ENCODE measurements around the gene BEAN1. TPM values are rescaled to one million over a fixed set of nuclear protein-coding genes. Genes with fewer than 3 reads are reported as not detected.

Gene BEAN1
- total RNA-seq, 1 donor from 2014 or later: not detected

GRCh38 chr16:66428682-66429251 is 1.7 kb downstream of the BEAN1 start:
- Mint-ChIP-seq H3K27me3 (peaks cover 83% of the 10 kb centered on the region), H3K9me3 (ENCODE audit: low read depth) (no peaks in the 10 kb centered on the region), H3K4me3 (ENCODE audit: low read depth) (peak overlapping the region; percentile 46)

GRCh38 chr16:66429290-66429962 is 2.3 kb downstream of the BEAN1 start:
- DNase-seq (ENCODE audit: low spot score, unreplicated experiment): no peak
- Mint-ChIP-seq H3K4me3 (ENCODE audit: low read depth) (no peak overlapping the region), H3K27me3 (peaks cover 77% of the 10 kb centered on the region)

More at GRCh38 chr16:66428682-66429251, 1.7 kb downstream of the BEAN1 start:
- no peaks in the 10 kb centered on the region for H3K36me3 Mint-ChIP-seq (ENCODE audit: insufficient read depth)
- no peak overlapping the region for H3K27ac Mint-ChIP-seq
- DNase-seq (ENCODE audit: low spot score, unreplicated experiment): no peak
- peaks cover 2% of the 10 kb centered on the region for H3K4me1 Mint-ChIP-seq (ENCODE audit: low read depth)
- TF ChIP-seq CTCF (IDR thresholded peaks at IDR 0.05; ENCODE audit: unreplicated experiment): no peak

GRCh38 chr16:66430214-66430613 is 3.1 kb downstream of the BEAN1 start:
- no peaks in the 10 kb centered on the region for H3K9me3 Mint-ChIP-seq (ENCODE audit: low read depth)
- no peak overlapping the region for H3K27ac Mint-ChIP-seq
- no peak for TF ChIP-seq CTCF (IDR thresholded peaks at IDR 0.05; ENCODE audit: unreplicated experiment)
- H3K4me1 Mint-ChIP-seq (ENCODE audit: low read depth): peaks cover 2% of the 10 kb centered on the region
- H3K36me3 Mint-ChIP-seq (ENCODE audit: insufficient read depth): no peaks in the 10 kb centered on the region
- DNase-seq (ENCODE audit: low spot score, unreplicated experiment): no peak
- no peak overlapping the region for H3K4me3 Mint-ChIP-seq (ENCODE audit: low read depth)
- H3K27me3 Mint-ChIP-seq: peaks cover 75% of the 10 kb centered on the region

More at GRCh38 chr16:66429290-66429962, 2.3 kb downstream of the BEAN1 start:
- Mint-ChIP-seq H3K4me1 (ENCODE audit: low read depth) (peaks cover 2% of the 10 kb centered on the region), H3K36me3 (ENCODE audit: insufficient read depth) (no peaks in the 10 kb centered on the region), H3K27ac (no peak overlapping the region), H3K9me3 (ENCODE audit: low read depth) (no peaks in the 10 kb centered on the region)
- peak; percentile 17 for TF ChIP-seq CTCF (IDR thresholded peaks at IDR 0.05; ENCODE audit: unreplicated experiment)

- no peaks in the 10 kb centered on the region for H3K9me3 Mint-ChIP-seq (ENCODE audit: low read depth)
- TF ChIP-seq CTCF (IDR thresholded peaks at IDR 0.05; ENCODE audit: unreplicated experiment): no peak
- peaks cover 65% of the 10 kb centered on the region for H3K27me3 Mint-ChIP-seq
- H3K27ac Mint-ChIP-seq: no peak overlapping the region
- no peaks in the 10 kb centered on the region for H3K4me1 Mint-ChIP-seq (ENCODE audit: low read depth)
- no peak for DNase-seq (ENCODE audit: low spot score, unreplicated experiment)
- H3K36me3 Mint-ChIP-seq (ENCODE audit: insufficient read depth): no peaks in the 10 kb centered on the region
- no peak overlapping the region for H3K4me3 Mint-ChIP-seq (ENCODE audit: low read depth)
Observed at GRCh38 chr16:66431760-66432159, 4.7 kb downstream of the BEAN1 start.

GRCh38 chr16:66432429-66432828 is 5.3 kb downstream of the BEAN1 start:
- Mint-ChIP-seq H3K27ac (no peak overlapping the region), H3K4me3 (ENCODE audit: low read depth) (no peak overlapping the region), H3K4me1 (ENCODE audit: low read depth) (no peaks in the 10 kb centered on the region), H3K9me3 (ENCODE audit: low read depth) (no peaks in the 10 kb centered on the region), H3K27me3 (peaks cover 64% of the 10 kb centered on the region), H3K36me3 (ENCODE audit: insufficient read depth) (no peaks in the 10 kb centered on the region)
- no peak for DNase-seq (ENCODE audit: low spot score, unreplicated experiment)
- TF ChIP-seq CTCF (IDR thresholded peaks at IDR 0.05; ENCODE audit: unreplicated experiment): no peak
